Suppressor macrophage (primary cell): ENCODE data around the gene ANKRD13B.

Source experiments
- DNase-seq, 4 experiments: peaks; one replicate each; pipeline ENCODE4 v3.0.0-alpha.2; 2020 to 2022

ANKRD13B gene

GRCh38 chr17:29568331-29569244 lies 24.3 kb upstream of the ANKRD13B start, which contains the start of gene TP53I13:
Gene TP53I13 (plus strand): TSS chr17:29568701. CDS start chr17:29568759, 58 bp downstream.
- peak; percentile 68 to 93 (median 80) for DNase-seq

- DNase-seq = peak in 2 of 4 experiments; percentile 21 to 27
Measured at GRCh38 chr17:29569245-29569950, 23.5 kb upstream of the ANKRD13B start.

GRCh38 chr17:29570521-29570920 lies 22.4 kb upstream of the ANKRD13B start:
- DNase-seq = no peak

GRCh38 chr17:29571486-29571882 lies 21.4 kb upstream of the ANKRD13B start:
- no peak for DNase-seq

GRCh38 chr17:29571883-29572681 lies 20.9 kb upstream of the ANKRD13B start:
- DNase-seq = peak; percentile 10 to 46 (median 26)

- DNase-seq = peak; percentile 81 to 91 (median 86)
Measured at GRCh38 chr17:29572691-29573557, 20.0 kb upstream of the ANKRD13B start.

- DNase-seq = no peak
Measured at GRCh38 chr17:29573558-29573869, 19.4 kb upstream of the ANKRD13B start.

- DNase-seq = no peak
Measured at GRCh38 chr17:29573871-29574731, 18.8 kb upstream of the ANKRD13B start.

- DNase-seq = no peak
Measured at GRCh38 chr17:29574732-29575510, 18.0 kb upstream of the ANKRD13B start.

- DNase-seq = no peak
Measured at GRCh38 chr17:29575511-29576213, 17.3 kb upstream of the ANKRD13B start.

- DNase-seq = no peak
Measured at GRCh38 chr17:29576214-29577000, 16.5 kb upstream of the ANKRD13B start.

- DNase-seq = no peak
Measured at GRCh38 chr17:29577001-29577370, 15.9 kb upstream of the ANKRD13B start.

- DNase-seq = no peak
Measured at GRCh38 chr17:29577385-29578211, 15.3 kb upstream of the ANKRD13B start.

GRCh38 chr17:29578626-29579485 lies 14.1 kb upstream of the ANKRD13B start:
- no peak for DNase-seq

GRCh38 chr17:29579866-29580771 lies 12.8 kb upstream of the ANKRD13B start:
- peak; percentile 91 to 93 (median 92) for DNase-seq
